NCI-H2081 treated with DMSO at 0.1 percent for 48 hours (cell line): ENCODE results near the gene SORBS1.

Source experiments
- DNase-seq: peaks from one replicate; lab custom pipeline; 2025; lab: John Stamatoyannopoulos, UW

The SORBS1 gene

GRCh38 chr10:95561177-95561863, at the start of gene SORBS1:
Gene SORBS1, minus strand, starts transcription at chr10:95561371. Its CDS starts 120,236 bp downstream, at chr10:95441135.
- peak; percentile 74 for DNase-seq

DNA sequence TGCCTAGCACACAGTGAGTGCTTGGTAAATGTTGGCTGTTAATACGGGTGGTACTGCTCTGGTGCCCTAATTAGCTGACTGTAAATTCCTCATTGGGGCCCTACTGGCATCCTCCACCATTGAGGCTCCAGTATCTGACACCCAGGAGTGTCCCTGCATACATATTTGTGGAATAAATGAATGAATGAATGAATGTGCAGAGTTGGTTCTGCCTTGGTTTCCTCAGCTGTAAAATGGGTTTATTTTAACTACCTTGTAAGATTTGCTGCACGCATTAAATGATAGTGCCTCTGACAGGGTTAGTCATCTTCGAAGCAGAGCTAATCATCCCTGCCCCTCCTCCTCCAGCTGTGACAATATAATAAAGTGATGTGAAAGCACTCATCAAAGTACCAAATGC, 49.6 kb upstream of the SORBS1 start:
- DNase-seq = no peak

DNA sequence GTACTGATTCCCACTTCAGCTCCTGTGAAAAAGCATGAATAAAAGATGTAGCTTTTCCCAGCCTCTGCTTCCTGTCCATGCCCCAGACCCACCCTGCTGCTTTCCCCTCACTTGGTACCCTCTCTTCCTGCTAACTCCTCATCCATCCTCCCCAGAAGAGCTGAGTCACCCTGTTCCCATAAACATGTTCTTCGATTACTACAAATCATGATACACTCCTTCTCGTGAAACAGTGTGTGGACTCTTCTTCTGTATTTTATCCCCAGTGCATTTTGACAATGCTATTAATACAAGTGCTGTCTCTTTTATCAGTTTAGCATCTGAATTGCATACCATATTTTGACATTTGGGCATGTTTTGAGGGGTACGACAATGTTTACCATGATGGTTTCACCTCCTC, 45.8 kb upstream of the SORBS1 start:
- DNase-seq = no peak

DNA sequence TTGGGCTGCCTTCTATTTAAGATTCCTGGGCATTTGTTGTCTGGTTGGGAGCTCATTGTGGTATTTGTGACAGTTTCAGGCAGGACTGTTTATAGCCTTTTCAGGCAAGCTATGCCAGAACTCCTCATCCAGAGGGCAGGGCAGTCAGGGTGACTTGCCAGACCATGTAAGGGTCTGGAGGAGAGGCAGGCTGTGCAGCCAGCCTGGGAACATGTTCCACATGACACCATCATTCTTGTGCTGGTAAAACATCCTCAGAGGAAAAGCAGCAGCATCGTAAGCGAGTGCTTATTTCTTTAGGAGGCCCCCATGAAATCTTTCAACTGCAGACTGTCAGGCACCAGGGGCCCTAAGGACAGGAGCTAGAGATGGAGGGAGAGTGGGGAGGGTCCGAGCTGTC, 44.0 kb upstream of the SORBS1 start:
- DNase-seq = no peak

DNA sequence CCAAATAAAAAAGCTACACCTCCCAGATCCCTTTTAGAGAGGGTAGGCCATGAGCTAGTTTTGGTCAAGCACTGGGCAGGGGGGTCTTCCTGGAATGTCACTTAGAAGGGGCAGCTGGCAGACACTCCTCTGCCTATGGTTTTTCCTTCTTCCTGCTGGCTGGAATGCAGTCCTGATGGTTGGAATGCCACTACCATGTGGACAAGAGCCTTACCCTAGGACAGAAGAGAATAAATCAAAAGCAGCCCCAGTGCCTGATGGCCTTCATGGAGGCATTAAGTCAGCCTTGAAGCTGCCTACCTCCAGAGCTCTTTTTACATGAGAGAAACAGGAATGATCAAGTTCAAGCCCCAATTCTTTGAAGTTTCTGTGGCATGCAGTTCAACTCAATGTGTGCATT, 43.5 kb upstream of the SORBS1 start:
- DNase-seq = no peak

DNA sequence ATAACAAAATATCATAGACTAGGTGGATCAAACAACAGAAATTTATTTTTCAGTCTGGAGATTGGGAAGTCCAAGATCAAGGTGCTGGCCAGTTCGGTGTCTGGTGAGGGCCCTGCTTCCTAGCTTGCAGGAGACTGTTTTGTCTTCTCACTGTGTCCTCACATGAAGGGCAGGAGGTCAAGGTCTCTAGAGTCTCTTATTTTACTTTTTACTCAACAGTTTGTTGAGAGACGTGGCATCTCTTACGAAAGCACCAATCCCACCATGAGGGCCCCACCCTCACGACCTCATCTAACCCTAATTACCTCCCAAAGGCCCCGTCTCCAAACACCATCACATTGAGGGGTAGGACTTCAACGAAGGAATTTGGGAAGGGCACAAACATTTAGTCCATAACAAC, 41.2 kb upstream of the SORBS1 start:
- DNase-seq = no peak

- DNase-seq = peak; percentile 15
Observed at GRCh38 chr10:95601116-95601719, 40.0 kb upstream of the SORBS1 start.

DNA sequence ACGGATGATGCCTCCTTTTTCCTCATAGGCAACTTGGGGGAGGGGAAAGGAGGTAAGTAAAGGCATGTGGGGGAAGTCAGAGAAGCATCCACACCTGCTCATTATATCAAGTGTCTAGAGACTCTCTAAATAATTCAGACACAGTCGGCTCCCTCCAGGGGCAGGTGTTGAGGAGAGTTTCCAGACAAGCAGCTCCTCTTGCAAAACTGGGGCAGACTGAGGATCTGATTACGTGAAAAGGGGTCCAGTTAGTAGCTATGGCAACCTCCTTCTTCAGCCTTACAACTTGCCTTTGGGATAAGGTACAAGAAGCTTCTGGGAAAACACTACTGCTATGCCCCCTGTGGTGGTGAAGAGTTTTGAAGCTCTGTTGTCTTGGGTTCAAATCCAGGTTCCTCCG, 39.0 kb upstream of the SORBS1 start:
- DNase-seq = no peak

- DNase-seq = no peak
Observed at GRCh38 chr10:95597788-95598187, 36.6 kb upstream of the SORBS1 start.

DNA sequence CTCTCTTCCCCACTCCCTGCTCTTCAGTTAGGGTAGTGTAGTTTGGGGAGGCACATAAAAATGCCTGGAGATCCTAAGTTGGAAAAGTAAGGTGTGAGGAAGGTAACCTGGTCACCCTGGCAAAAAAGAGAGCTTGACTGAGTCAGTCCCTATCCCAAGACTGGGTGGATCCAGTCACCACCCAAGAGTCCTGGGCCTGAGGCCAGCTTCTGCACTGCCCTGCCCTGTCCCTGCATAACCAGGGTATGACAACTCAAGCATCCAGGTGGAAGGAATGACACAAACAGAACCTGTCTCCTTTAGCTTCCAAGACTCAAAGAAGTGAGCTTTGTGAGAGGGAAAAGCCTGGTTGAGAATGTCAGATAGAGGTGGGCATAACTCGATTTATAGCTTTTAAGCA, 26.9 kb upstream of the SORBS1 start:
- DNase-seq = no peak

DNA sequence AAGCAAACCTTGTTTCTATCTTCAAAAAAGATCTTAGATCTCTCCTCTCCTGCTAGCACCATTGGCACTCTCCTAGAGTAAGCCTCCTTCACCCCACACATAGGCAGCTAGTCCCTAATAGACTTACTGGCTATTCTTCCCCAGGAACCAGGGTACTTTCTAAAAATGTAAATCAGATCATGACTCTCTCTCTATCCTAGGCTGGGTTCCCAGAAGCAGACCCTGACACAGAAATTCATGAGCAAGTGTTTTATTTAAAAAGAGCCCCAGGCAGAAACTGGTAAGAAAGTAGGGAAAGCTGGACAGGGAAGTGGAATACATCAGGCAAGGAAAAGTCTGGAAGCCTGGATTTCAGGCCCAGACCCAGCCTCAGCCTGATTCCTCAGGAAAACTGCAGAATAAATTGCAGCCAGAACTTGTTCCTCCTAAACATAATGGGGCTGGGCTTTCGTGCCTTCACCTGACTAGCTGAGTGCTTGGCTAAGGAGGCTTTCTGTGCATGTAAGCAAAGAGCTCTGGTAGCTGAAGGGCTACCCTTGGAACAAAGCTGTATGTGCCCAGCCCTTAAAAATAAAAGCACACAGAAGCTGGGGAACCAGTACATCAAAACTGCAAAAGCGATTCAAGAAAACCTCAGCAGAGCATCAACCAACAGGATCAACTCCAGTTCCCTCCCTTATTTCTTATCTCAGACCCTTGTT, 18.8 kb upstream of the SORBS1 start:
- no peak for DNase-seq

DNA sequence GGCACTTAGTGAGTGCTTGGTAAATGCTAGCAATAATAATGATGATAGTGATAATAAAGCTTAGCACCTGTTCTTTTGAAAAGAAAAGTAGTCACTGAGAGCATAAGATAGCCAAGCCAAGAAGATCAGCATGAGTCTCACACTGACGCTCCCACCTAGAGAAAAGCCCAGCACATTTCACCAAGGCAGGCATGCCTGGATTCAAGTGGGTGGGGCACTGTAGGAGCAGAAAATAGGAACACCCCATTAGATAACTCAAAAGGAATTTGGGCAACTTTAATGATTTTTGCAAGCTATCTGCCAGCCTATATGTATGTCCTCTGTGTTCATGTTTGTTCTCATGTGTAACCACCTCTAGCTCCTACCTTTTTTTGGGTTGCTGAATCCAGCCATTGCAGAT, 18.1 kb upstream of the SORBS1 start:
- DNase-seq = no peak

GRCh38 chr10:95578619-95579018, 17.4 kb upstream of the SORBS1 start:
- no peak for DNase-seq

DNA sequence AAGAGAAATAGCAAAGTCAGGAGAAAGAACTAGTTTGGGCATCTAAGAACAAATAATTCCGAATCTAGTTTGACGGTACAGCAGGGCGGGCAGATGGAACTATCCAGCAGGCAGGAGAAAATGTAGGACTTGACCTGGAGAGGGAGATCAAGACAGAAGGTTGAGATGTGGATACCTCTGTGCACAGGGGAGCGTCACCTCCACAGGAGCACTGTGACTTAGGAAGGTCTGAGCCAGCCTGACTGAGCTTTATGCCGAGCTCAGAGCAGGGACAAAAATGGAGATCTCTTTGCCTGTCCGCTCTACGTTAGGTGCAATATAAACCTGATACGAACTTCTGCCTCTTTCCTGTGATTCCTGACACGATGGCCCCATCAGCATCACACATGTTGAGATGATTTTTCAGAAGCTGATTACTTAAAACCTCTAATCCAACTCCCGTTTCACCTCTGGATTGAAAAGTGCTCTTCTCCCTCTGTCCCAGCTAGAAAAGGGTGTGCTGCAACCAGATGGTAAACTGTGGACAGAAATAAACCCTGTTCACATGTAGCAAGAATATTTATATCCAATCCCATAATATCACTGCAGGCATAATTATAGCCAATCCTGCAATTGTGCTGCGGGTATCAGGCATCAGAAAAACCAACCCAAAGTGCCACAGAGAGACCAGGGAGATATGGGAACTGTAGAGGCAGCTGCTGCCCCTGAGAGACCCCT, 13.6 kb upstream of the SORBS1 start:
- no peak for DNase-seq

GRCh38 chr10:95573964-95574604, 12.9 kb upstream of the SORBS1 start:
- DNase-seq = no peak

DNA sequence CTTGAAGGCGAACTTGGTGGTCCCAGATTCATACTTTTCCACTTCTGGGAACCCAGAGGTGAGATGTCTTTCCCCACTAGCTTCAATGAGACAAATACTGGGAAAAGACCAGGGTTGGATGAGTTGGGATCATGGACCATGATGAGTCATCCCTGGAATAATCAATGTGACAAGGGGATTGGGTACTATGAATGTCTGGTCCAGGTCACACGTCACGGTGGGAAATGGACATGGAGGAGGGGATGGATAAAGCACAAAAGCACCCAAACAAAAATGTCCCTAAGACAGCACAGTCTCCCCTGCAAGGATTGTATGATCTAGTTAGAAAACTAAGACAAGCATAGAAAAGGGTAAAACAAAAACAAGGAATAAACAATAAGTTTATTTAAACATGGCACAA, 12.4 kb upstream of the SORBS1 start:
- no peak for DNase-seq

- DNase-seq = no peak
Observed at GRCh38 chr10:95572131-95572820, 11.1 kb upstream of the SORBS1 start.

DNA sequence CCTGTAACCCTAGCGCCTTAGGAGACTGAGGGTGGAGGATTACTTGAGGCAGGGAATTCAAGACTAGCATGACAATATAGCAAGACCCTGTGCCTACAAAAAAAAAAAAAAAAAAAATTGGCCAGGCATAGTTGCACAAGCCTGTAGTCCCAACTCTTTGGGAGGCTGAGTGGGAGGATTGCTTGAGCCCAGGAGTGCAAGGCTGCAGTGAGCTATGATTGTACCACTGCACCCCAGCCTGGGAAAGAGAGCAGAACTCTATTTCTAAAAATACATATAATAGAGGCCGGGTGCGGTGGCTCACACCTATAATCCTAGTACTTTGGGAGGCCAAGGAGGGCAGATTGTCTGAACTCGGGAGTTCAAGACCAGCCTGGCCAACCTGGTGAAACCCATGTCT, 10.2 kb upstream of the SORBS1 start:
- DNase-seq = no peak

- DNase-seq = no peak
Observed at GRCh38 chr10:95569368-95569767, 8.2 kb upstream of the SORBS1 start.

- DNase-seq = no peak
Observed at GRCh38 chr10:95567903-95568630, 6.9 kb upstream of the SORBS1 start.

DNA sequence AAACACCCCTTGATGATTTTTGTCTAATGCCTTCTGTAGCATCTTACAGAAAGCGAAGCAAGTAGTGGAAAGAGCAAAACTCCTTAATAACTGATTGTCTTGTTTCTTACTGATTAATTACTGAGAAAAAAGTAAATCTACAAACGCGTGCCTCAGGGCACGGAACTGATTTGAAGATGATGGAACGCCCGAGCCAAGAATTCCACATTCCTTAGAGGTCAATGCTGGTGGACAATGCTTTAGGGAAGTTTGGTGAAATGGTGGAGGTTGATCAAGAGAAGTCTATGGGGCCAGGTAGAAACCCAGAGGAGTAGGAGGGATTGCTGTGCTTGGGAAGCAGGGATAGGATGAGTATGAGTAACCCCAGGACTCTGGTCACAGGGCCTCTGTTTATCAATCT, 5.0 kb upstream of the SORBS1 start:
- no peak for DNase-seq
